Mesenchymal stem cell (in vitro differentiated cells and primary cell): ENCODE data around the gene HABP2. TPM values are rescaled to one million over a fixed set of nuclear protein-coding genes. Genes with fewer than 3 reads are reported as not detected.
A peak's percentile ranks its signal among the peaks of the same experiment; 100 is the strongest.

Experiments used
- DNase-seq: peaks from one replicate; pipeline ENCODE4 v3.0.0-alpha.2; 2013
- H2AFZ ChIP-seq: one replicate; pipeline ENCODE4 v1.6.1; 2013; ENCODE audit warnings: low read depth, mild to moderate bottlenecking, control low read depth, inconsistent platforms, low read length, moderate library complexity
- H2AK5ac ChIP-seq: 2 replicates; pipeline ENCODE4 v1.6.1; 2013; ENCODE audit warnings: low read length, moderate library complexity, mild to moderate bottlenecking, inconsistent platforms; ENCODE audit not compliant: severe bottlenecking
- H2BK120ac ChIP-seq: one replicate; pipeline ENCODE4 v1.6.1; 2013; ENCODE audit warnings: low read depth, mild to moderate bottlenecking, inconsistent platforms, low read length, moderate library complexity
- H2BK12ac ChIP-seq, 2 experiments: one replicate each; pipeline ENCODE4 v1.6.1; 2013; ENCODE audit warnings: inconsistent platforms in 2 of 2, low read length in 2 of 2, mild to moderate bottlenecking in 2 of 2, moderate library complexity in 2 of 2, control low read depth in 1 of 2
- H2BK15ac ChIP-seq: one replicate; pipeline ENCODE4 v1.6.1; 2013; ENCODE audit warnings: mild to moderate bottlenecking, low read depth, inconsistent platforms; ENCODE audit not compliant: poor library complexity, severe bottlenecking
- H2BK5ac ChIP-seq: 2 replicates; pipeline ENCODE4 v1.6.1; 2013; ENCODE audit warnings: low read depth, mild to moderate bottlenecking, low read length, control low read depth, inconsistent platforms; ENCODE audit not compliant: poor library complexity, severe bottlenecking
- H3K14ac ChIP-seq, 2 experiments: one replicate each; pipeline ENCODE4 v1.6.1; 2013; ENCODE audit warnings: inconsistent platforms in 2 of 2, low read length in 2 of 2, control low read depth in 1 of 2, mild to moderate bottlenecking in 1 of 2, moderate library complexity in 1 of 2
- H3K18ac ChIP-seq, 2 experiments: one replicate each; pipeline ENCODE4 v1.6.1; 2013; ENCODE audit warnings: inconsistent platforms in 2 of 2, low read length in 2 of 2, control low read depth in 1 of 2, low read depth in 1 of 2, mild to moderate bottlenecking in 1 of 2
- H3K23ac ChIP-seq, 2 experiments: one replicate each; pipeline ENCODE4 v1.6.1; 2013; ENCODE audit warnings: inconsistent platforms in 2 of 2, low read length in 2 of 2, mild to moderate bottlenecking in 2 of 2, moderate library complexity in 2 of 2, control low read depth in 1 of 2
- H3K27ac ChIP-seq: 2 replicates; pipeline ENCODE4 v1.5.1; 2013; ENCODE audit warnings: mild to moderate bottlenecking, moderate library complexity, low read length, control low read depth, inconsistent platforms; ENCODE audit not compliant: poor library complexity, severe bottlenecking
- H3K27me3 ChIP-seq, 2 experiments: 2 replicates each; pipeline versions ENCODE4 v1.6.1 to v1.7.0; 2013; ENCODE audit warnings: low read length in 2 of 2, mild to moderate bottlenecking in 2 of 2, moderate library complexity in 2 of 2, control low read depth in 1 of 2, inconsistent platforms in 1 of 2; ENCODE audit not compliant: control insufficient read depth in 1 of 2, insufficient read depth in 1 of 2
- H3K36me3 ChIP-seq, 2 experiments: 2 replicates each; pipeline versions ENCODE4 v1.6.1 to v1.7.0; 2013; ENCODE audit warnings: low read length in 2 of 2, control low read depth in 1 of 2, inconsistent platforms in 1 of 2, low read depth in 1 of 2, mild to moderate bottlenecking in 1 of 2; ENCODE audit not compliant: insufficient read depth in 2 of 2, control insufficient read depth in 1 of 2
- H3K4ac ChIP-seq, 2 experiments: one replicate each; pipeline ENCODE4 v1.6.1; 2013; ENCODE audit warnings: inconsistent platforms in 2 of 2, low read length in 2 of 2, mild to moderate bottlenecking in 2 of 2, moderate library complexity in 2 of 2, control low read depth in 1 of 2, low read depth in 1 of 2
- H3K4me1 ChIP-seq: 2 replicates; pipeline ENCODE4 v1.6.1; 2013; ENCODE audit warnings: low read depth, low read length, control low read depth; ENCODE audit not compliant: control insufficient read depth, insufficient read depth
- H3K4me2 ChIP-seq: 2 replicates; pipeline ENCODE4 v1.6.1; 2013; ENCODE audit warnings: low read length, mild to moderate bottlenecking, inconsistent platforms; ENCODE audit not compliant: poor library complexity, severe bottlenecking
- H3K4me3 ChIP-seq, 2 experiments: 2 replicates each; pipeline versions ENCODE4 v1.5.1 to v1.7.0; 2013; ENCODE audit warnings: low read length in 2 of 2, mild to moderate bottlenecking in 2 of 2, control low read depth in 1 of 2, low read depth in 1 of 2; ENCODE audit not compliant: insufficient read depth in 1 of 2
- H3K79me1 ChIP-seq: replicated peaks from 2 replicates; pipeline ENCODE4 v1.6.1; 2013; ENCODE audit warnings: mild to moderate bottlenecking, control low read depth, low read length, inconsistent platforms; ENCODE audit not compliant: poor library complexity, severe bottlenecking
- H3K9ac ChIP-seq: 2 replicates; pipeline ENCODE4 v1.7.0; 2013; ENCODE audit warnings: mild to moderate bottlenecking, low read length, moderate library complexity
- H3K9me3 ChIP-seq: 2 replicates; pipeline ENCODE4 v1.7.0; 2013; ENCODE audit warnings: mild to moderate bottlenecking, low read length; ENCODE audit not compliant: control insufficient read depth
- H4K8ac ChIP-seq: one replicate; pipeline ENCODE4 v1.6.1; 2013; ENCODE audit warnings: inconsistent platforms, mild to moderate bottlenecking, low read length, moderate library complexity
- H4K91ac ChIP-seq: one replicate; pipeline ENCODE4 v1.6.1; 2013; ENCODE audit warnings: mild to moderate bottlenecking, low read length, inconsistent platforms
- WGBS: methylation state at CpG from one replicate; pipeline ENCODE4 v1.1.7; 2013; ENCODE audit warnings: mixed read lengths; 5-methylcytosine and 5-hydroxymethylcytosine counted together
- polyA plus RNA-seq, 2 experiments: library from polyadenylated mRNA; stranded (reverse); fragments of 200-250 nt; gene quantifications; one replicate each; pipeline ENCODE4 v1.2.3, GENCODE V29; 2013

Gene HABP2
- polyA plus RNA-seq (2013, experiment 1 of 2) = not detected
- polyA plus RNA-seq (2013, experiment 2 of 2) = not detected

- 72% methylated on average over 3 of the region's 3 CpGs for WGBS
- Histone ChIP-seq H3K23ac (no peak within 1 kb of the TSS), H3K27ac (peak within 1 kb of the TSS; percentile 14), H2AFZ (no peak within 1 kb of the TSS), H3K27me3 (peaks cover under 1 to 21% of the 10 kb centered on the region in 2 experiments), H3K4me2 (no peak within 1 kb of the TSS), H2BK5ac (no peak within 1 kb of the TSS), H3K9ac (no peak within 1 kb of the TSS), H3K18ac (no peak within 1 kb of the TSS), H3K4ac (no peak within 1 kb of the TSS), H3K4me1 (peaks cover 6% of the 10 kb centered on the region), H2AK5ac (no peak within 1 kb of the TSS), H3K14ac (no peak within 1 kb of the TSS), H3K4me3 (no peak within 1 kb of the TSS), H2BK120ac (no peak within 1 kb of the TSS), H2BK15ac (no peak within 1 kb of the TSS), H2BK12ac (no peak within 1 kb of the TSS), H3K36me3 (no peaks in the 10 kb centered on the region), H4K91ac (no peak within 1 kb of the TSS), H4K8ac (no peak within 1 kb of the TSS), H3K9me3 (no peaks in the 10 kb centered on the region), H3K79me1 (no peaks in the 10 kb centered on the region)
- no peak for DNase-seq
These were observed at the start of gene HABP2 for GRCh38 chr10:113552701-113553100. HABP2 (plus strand) TSS chr10:113553053; CDS start chr10:113553122, 69 bp downstream.

- no peak overlapping the region for H2AFZ ChIP-seq
- H3K4me3 ChIP-seq = no peak overlapping the region
- H3K23ac ChIP-seq = no peak overlapping the region
- H3K4me2 ChIP-seq = no peak overlapping the region
- H3K14ac ChIP-seq = no peak overlapping the region
- no peak overlapping the region for H2AK5ac ChIP-seq
- no peak overlapping the region for H2BK120ac ChIP-seq
- no peaks in the 10 kb centered on the region for H3K36me3 ChIP-seq
- H3K9ac ChIP-seq = no peak overlapping the region
- no peak overlapping the region for H3K18ac ChIP-seq
- H3K27me3 ChIP-seq = peaks cover 0 to 15% of the 10 kb centered on the region in 2 experiments
- no peaks in the 10 kb centered on the region for H3K4me1 ChIP-seq
- no peak overlapping the region for H4K91ac ChIP-seq
- WGBS = 86% methylated on average over 3 of the region's 4 CpGs
- no peak overlapping the region for H3K4ac ChIP-seq
- no peaks in the 10 kb centered on the region for H3K79me1 ChIP-seq
- H2BK12ac ChIP-seq = no peak overlapping the region
- H3K9me3 ChIP-seq = peaks cover 12% of the 10 kb centered on the region
- H2BK15ac ChIP-seq = no peak overlapping the region
- no peak overlapping the region for H2BK5ac ChIP-seq
- H4K8ac ChIP-seq = no peak overlapping the region
- no peak overlapping the region for H3K27ac ChIP-seq
- no peak for DNase-seq
These were observed 48.9 kb upstream of the HABP2 start for GRCh38 chr10:113503930-113504329.

GRCh38 chr10:113504423-113504822 lies 48.4 kb upstream of the HABP2 start:
- no peak overlapping the region for H3K23ac ChIP-seq
- H2BK5ac ChIP-seq = no peak overlapping the region
- WGBS = 71% methylated on average over 2 of the region's 3 CpGs
- no peak overlapping the region for H2AK5ac ChIP-seq
- H3K4me1 ChIP-seq = no peaks in the 10 kb centered on the region
- H3K27ac ChIP-seq = no peak overlapping the region
- no peak overlapping the region for H2BK12ac ChIP-seq
- no peaks in the 10 kb centered on the region for H3K79me1 ChIP-seq
- H3K4ac ChIP-seq = no peak overlapping the region
- no peak overlapping the region for H3K18ac ChIP-seq
- peaks cover 12% of the 10 kb centered on the region for H3K9me3 ChIP-seq
- no peak overlapping the region for H3K4me3 ChIP-seq
- H3K9ac ChIP-seq = no peak overlapping the region
- no peak overlapping the region for H4K91ac ChIP-seq
- H2AFZ ChIP-seq = no peak overlapping the region
- peaks cover 0 to 15% of the 10 kb centered on the region in 2 experiments for H3K27me3 ChIP-seq
- no peak overlapping the region for H3K14ac ChIP-seq
- no peaks in the 10 kb centered on the region for H3K36me3 ChIP-seq
- DNase-seq = no peak
- no peak overlapping the region for H2BK15ac ChIP-seq
- H4K8ac ChIP-seq = no peak overlapping the region
- H3K4me2 ChIP-seq = no peak overlapping the region
- no peak overlapping the region for H2BK120ac ChIP-seq

- Histone ChIP-seq H3K4me1 (no peaks in the 10 kb centered on the region), H3K4ac (no peak overlapping the region), H3K36me3 (no peaks in the 10 kb centered on the region), H2BK120ac (no peak overlapping the region), H3K4me3 (no peak overlapping the region), H2AK5ac (no peak overlapping the region), H3K4me2 (no peak overlapping the region), H3K18ac (no peak overlapping the region), H2AFZ (no peak overlapping the region), H3K79me1 (no peaks in the 10 kb centered on the region), H3K9ac (no peak overlapping the region), H2BK5ac (no peak overlapping the region), H2BK12ac (no peak overlapping the region), H4K8ac (no peak overlapping the region), H3K27ac (no peak overlapping the region), H4K91ac (no peak overlapping the region), H3K27me3 (peaks cover 0 to 15% of the 10 kb centered on the region in 2 experiments), H2BK15ac (no peak overlapping the region), H3K23ac (no peak overlapping the region), H3K9me3 (peaks cover 14% of the 10 kb centered on the region), H3K14ac (no peak overlapping the region)
- 64% methylated on average over 2 of the region's 2 CpGs for WGBS
- no peak for DNase-seq
These were observed 46.4 kb upstream of the HABP2 start for GRCh38 chr10:113506476-113506875.
